Stimulated activated CD8-positive, alpha-beta memory T cell treated with anti-CD3 and anti-CD28 coated beads, Interleukin-7, amount 100 ng/mL, for 24 hours (primary cell): ENCODE measurements around the gene STRN4.
"Not testable (repeated sequence)": the region's sequence is repeated elsewhere in the genome, so short reads cannot be mapped to it uniquely, and the experiment has no call there.

Source experiments
- DNase-seq: peaks from one replicate; pipeline ENCODE4 v3.0.0-alpha.2; 2020; ENCODE audit warnings: low read depth

The STRN4 gene

DNA sequence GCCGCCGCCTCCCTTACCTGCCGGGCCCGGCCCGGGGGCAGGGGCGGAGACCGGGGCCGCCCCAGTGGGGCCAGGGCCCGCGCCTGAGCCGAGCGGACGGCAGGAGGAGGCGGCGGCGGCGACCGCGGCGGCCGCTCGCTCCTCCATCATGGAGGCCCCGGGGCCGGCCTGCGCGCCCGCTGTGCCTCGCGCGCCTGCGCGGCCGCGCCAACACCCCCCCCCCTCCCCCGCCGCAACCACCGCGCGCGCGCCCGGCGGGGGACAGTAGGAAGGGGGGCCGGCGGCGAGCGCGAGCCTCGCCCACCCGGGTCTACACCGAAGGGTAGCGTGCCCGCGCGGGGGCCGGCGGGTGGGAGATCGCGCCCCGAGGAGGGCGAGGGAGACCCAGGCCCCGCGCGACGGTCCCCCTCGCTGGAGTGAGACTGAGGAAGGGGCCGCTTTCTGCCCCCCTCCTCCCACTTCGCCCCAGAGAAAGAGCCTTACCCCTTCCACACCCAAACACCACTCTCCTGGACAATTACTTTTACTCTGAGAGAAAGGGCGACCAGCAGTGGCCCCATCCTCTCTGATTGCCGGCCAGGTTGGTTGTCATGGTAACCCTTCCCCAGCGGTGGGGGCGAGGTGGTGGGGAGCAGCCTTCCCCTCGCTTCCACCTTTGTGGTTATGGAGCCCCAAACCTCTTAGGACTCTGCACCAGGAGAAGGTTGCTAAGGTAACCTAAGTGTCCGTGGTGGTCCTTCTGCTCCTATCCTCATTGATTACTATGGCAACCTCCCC lies at the start of gene STRN4:
STRN4 (minus strand) TSS at position 170 of the 777 bp plus-strand sequence; CDS start at position 150, 20 bp downstream.
- DNase-seq = no peak

- no peak for DNase-seq
These were observed 45.7 kb upstream of the STRN4 start for GRCh38 chr19:46791944-46792343.

DNA sequence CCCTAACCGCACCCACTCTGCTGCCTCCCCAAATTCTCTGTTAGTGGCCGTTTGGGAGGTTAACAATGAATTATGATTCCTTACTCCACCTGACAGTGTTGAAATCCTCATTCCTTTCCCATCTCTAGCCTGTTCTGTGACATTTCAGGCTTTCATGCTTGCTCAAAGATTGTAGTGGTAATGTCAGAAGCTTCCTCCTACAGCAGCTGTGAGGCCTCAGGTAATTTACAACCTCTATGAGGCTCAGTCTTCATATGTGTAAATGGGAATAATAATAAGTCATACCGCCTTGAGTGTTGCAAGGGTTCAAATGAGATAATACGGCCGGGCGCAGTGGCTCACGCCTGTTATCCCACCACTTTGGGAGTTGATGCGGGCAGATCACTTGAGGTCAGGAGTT lies 43.1 kb upstream of the STRN4 start:
- no peak for DNase-seq

- DNase-seq = no peak
These were observed 42.7 kb upstream of the STRN4 start for GRCh38 chr19:46788968-46789338.

DNA sequence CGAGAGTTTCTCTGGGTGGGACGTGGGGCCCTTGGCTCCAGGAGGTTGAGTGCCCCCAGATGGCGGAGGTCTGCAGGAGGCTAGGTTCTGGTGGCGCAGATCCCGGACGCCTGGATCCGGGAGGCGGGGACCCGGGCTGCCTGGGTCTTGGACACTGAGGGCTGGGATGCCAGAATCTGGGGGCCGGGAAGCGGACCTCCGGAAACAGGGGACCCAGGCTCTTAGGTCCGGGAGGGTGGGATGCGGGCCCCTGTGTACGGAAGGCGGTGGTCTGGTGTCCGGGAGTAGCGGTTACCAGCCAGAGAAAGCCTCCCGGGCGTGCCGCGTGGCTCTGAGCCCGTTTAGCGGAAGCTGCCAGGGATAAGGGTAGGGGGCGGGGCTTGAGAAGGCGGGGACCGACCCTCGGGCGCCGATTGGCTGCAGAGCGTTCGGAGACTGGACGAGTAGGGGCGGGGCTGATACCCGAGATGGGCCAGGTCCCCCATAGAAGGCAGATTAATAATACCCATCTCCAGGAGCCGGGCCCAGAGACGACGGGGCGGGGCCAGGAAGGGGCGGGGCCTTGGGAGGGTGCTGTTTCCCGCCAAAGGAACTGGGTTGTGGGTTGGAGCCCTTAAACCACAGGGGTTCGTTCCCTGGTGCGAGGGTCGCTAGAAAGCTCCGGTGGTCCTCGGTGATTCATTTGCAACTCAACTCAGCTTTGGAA lies 42.2 kb upstream of the STRN4 start, which contains the start of gene SLC1A5:
SLC1A5 (minus strand) TSS at position 333 of the 706 bp plus-strand sequence. CDS start 629 bp downstream, outside the sequence.
- DNase-seq = peak; percentile 98

GRCh38 chr19:46787331-46788261 lies 41.3 kb upstream of the STRN4 start:
- DNase-seq = no peak

- no peak for DNase-seq
These were observed 40.7 kb upstream of the STRN4 start for GRCh38 chr19:46787040-46787330.

DNA sequence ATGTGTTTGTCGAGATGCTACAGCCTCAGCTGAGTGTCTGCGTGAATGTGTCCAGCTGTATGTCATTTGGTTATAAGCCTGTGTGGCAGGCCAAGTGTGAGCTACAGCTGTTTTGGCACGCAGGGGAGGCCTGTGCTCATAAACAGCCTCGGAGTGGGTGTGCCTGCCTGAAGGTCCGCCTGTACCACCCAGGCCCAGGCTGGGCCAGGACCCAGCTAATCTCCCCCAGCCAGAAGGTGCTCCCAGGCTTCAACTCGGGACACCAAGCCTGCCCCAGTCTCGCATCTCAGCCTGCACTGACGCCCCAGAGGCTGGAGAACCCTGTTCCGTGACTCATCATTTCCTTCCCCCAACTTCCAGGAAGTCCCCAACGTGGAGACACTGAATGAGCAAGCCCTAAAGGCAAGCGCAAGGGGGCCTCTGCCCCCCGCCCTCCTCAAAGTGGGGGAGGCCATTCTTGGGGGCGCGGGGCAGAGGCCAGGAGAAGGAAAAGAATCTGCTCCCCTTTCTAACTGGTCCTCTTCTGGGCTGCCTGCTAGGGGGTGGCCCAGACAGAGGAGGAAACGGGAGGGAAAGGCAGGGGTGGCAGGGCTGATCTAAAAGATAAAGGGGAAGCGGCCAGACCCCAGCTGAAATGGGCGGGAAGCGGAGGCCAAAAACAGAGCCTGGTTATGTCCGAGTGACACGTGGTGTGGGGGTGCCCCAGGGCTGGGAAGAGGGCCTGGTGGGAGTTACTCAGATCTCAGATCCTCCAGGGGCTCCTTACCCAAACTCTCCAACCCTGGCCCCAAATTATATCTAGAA lies 40.2 kb upstream of the STRN4 start:
- DNase-seq = peak; percentile 72

DNA sequence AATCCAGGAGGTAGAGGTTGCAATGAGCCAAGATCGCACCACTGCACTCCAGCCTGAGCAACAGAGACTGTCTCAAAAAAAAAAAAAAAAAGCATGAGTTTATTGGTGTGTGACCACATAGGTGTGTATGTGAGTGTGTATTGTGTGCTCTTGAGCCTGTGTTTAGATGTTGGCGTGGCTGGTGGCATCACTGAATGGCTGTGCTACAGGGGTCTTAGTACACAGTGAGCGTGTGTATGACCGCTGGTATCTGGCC lies 39.7 kb upstream of the STRN4 start:
- no peak for DNase-seq

DNA sequence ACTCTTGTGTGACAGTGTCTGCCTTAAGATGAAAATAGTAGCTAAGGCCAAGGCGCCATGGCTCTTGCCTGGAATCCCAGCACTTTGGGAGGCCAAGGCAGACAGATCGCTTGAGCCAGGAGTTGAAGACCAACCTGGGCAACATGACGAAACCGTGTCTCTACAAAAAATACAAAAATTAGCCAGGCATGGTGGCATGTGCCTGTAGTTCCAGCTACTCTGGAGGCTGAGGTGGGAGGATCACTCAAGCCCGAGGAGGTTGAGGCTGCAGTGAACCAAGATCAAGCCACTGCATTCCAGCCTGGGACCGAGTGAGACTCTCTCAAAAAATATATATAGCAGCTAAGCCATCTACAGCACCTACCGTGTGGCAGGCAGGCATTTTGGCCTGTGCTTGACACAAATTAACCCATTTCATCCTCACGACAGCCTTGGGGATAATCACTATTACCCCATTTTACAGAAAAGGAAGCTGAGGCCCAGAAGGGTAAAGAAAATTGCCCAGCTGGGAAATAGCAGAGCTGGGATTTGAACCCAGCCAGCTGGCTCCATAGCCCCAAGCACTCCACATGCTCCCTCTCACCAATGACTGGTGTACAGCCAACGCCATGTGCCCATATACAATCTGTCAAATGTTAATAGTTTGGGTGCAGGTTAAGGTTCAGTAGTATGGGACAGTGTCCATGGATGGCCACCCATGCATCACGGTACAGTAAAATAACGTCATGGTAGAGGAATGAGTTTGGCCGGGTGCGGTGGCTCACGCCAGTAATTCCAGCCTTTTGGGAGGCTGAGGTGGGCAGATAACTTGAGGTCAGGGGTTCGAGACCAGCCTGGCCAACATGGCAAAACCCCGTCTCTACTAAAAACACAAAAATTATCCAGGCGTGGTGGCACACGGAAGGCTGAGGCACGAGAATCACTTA lies 39.1 kb upstream of the STRN4 start:
- no peak for DNase-seq

DNA sequence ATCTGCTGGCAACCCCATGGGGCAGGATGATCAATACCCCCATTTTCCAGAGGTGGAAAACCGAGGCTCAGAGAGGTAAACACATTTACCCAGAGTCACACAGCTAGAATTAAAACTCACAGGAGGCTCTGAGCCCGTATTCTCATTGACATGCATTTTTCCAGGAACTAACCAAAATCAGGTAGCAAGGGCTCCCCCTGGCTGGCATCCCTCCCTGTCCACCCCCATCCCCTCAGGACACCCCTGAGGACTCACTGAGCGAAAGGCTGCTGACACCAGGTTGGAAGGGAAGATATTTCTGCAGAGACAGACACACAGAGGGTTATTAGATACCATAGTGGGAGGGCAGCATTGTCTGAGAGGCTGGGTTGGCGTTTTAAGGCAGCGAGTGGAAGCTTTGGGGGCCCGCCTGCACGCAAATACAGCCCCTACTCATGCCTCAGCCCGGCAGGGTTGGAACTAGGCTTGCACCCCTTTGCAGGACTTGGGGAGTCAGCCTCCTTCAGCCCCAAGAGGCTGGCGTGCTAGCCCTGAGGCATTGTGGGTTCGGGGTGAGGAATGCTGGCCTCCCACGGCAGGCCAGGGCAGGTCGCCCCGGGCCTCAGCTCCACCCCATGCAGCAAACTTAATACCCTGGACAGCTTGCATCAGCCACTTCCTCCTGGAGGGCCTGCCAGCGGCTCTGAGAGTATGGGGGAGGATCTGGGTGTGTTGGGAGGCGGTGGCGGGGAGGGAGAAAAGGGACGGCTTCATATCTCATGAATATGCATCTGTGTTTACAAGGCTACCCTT lies 38.2 kb upstream of the STRN4 start:
- no peak for DNase-seq

DNA sequence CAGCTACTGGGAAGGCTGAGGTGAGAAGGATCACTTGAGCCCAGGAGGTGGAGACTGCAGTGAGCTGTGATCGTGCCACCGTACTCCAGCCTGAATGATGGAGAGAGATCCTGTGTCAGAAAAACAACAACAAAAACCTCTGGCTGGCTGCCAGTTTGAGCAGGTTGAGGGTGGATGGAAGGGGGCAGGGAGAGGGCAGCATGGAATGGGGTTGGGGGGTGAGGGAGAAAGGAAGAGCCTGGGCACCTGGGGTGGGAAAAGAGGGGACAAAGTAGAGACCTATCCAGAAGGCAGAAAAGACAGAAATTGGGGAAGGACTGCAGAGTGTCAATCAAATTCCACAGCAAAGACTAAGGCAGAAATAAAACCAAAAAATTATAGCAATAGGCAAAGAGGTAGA lies 37.4 kb upstream of the STRN4 start:
- DNase-seq = no peak

DNA sequence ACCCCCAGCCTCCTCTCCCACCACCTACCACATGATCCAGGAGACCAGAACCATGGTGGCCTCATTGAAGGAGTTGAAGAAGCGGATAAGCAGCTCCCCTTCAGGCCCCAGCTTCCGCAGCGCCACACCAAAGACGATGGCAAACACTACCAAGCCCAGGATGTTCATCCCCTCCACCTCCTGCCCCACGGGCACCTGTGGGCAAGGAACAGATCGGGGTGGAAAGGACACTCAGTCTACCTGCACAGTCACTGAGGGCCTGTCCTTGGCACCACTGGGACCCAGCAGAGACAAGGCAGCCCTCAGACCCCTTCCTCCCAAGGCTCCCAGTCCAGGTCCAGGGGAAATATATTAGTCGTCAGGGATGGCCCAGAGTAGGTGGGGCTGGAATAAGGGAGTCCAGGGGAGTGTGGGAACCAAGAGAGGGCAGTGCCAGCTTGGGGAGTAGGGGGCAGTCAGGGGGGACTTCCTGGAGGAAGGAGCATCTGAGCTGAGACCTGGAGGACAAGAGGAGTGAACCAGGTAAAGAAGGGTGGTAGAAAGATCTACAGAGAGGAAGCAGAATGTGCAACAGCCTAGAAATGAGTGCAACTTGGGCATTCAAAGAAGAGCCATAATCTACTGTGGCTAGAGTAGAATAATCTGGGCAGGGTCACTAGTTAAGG lies 36.2 kb upstream of the STRN4 start:
- DNase-seq = no peak

DNA sequence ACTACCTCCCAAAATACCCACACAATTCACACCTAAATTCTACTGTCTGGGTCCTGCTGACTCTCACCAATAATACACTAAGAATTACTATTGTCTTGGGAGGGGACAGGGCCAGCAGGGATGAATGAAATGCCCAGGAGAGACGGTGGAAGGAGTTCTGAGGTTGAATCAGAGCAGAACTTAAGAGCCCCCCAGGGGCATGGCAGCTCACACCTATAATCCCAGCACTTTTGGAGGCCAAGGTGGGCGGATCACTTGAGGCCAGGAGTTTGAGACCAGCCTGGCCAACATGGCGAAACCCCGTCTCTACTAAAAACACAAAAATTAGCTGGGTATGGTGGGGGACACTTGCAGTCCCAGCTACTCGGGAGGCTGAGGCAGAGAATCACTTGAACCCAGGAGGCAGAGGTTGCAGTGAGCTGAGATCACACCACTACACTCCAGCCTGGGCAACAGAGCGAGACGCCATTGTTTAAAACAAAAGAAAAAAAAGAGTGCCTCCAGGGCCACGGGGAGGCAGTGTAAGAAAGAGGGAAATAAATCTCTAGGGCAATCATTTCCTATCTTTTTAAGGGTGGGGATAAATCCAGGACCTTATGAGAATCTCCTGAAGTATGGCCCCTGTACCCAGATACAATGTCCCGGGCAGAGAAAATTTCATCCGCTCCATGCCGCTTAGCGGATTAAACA lies 31.9 kb upstream of the STRN4 start:
- DNase-seq = not testable (repeated sequence)

GRCh38 chr19:46776927-46777911 lies 31.0 kb upstream of the STRN4 start:
- no peak for DNase-seq

DNA sequence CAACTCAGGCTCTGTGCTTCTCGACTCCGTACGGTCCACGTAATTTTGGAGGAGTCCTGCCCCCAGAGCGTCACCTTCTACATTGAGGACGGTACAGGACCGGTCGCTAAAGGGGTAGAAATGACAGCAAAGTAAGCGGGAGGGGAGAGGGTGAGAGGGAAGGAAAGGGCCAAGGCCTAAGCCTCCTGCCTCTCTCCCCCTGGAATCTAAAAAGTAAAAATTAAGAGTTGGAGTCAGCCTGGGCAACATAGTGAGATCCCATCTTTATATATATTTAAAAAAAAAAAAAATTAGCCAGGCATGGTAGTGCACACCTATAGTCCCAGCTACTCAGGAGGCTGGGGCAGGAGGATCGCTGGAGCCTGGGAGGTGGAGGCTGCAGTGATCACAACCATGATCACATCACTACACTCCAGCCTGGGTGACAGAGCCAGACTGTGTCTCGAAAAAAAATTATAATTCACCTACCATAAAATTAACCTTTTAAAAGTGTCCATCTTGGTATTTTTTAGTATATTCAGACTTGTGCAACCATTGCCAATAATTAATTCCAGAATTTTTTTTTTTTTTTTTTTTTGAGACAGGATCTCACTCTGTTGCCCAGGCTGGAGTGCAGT lies 29.5 kb upstream of the STRN4 start:
- DNase-seq = no peak

GRCh38 chr19:46773018-46773399 lies 26.8 kb upstream of the STRN4 start:
- no peak for DNase-seq
